Endothelial cell of umbilical vein (primary cell): ENCODE data around the gene CMBL. TPM values are rescaled to one million over a fixed set of nuclear protein-coding genes. Genes with fewer than 3 reads are reported as not detected.

Source experiments
- BruUV-seq: library from RNA; stranded (reverse); fragments of 400-500 nt; replicated peaks from 2 replicates; lab custom pipeline; 2021; lab: Mats Ljungman, UMichigan
- CTCF ChIA-PET: fragments of 300-600, 350-600 bp; sonication (Branson Sonifier 250); formaldehyde crosslinking; loops from one replicate; lab custom pipeline; 2021; ENCODE audit warnings: antibody characterized with exemption, inconsistent platforms; lab: Charles Lee
- POLR2A ChIA-PET: fragments of 300-600, 350-600 bp; sonication (Branson Sonifier 250); formaldehyde crosslinking; loops from one replicate; lab custom pipeline; 2021; ENCODE audit warnings: antibody characterized with exemption, inconsistent platforms; lab: Charles Lee
- DNase-seq: peaks from one replicate; pipeline ENCODE4 v3.0.0-alpha.2; 2011; ENCODE audit warnings: low read depth, low spot score
- FAIRE-seq: peaks from 2 replicates; lab custom pipeline; 2011; peaks lifted over from hg19 to GRCh38; lab: Jason Lieb, UNC
- H2AFZ ChIP-seq: 2 replicates; pipeline ENCODE4 v1.6.0; 2012; ENCODE audit warnings: low read depth, low read length, control low read depth, inconsistent platforms
- H3K27ac ChIP-seq: 2 replicates; pipeline ENCODE4 v1.5.1; 2011; ENCODE audit warnings: low read depth, mild to moderate bottlenecking, control low read depth, low read length, moderate library complexity; ENCODE audit not compliant: insufficient read depth
- H3K27me3 ChIP-seq, 2 experiments: 2 replicates each; pipeline versions ENCODE4 v1.6.0 to v1.6.1; 2011; ENCODE audit warnings: low read length in 2 of 2, mixed read lengths in 1 of 2; ENCODE audit not compliant: control insufficient read depth in 2 of 2, insufficient read depth in 2 of 2
- H3K36me3 ChIP-seq, 2 experiments: 2 replicates in 1 of 2; 3 replicates in 1 of 2; pipeline ENCODE4 v1.5.1; 2011; ENCODE audit warnings: low read length in 2 of 2, mild to moderate bottlenecking in 1 of 2, moderate library complexity in 1 of 2; ENCODE audit not compliant: control insufficient read depth in 2 of 2, insufficient read depth in 2 of 2; ENCODE audit errors: extremely low read depth in 1 of 2
- H3K4me1 ChIP-seq: 3 replicates; pipeline ENCODE4 v1.5.1; 2011; ENCODE audit warnings: mild to moderate bottlenecking, low read length; ENCODE audit not compliant: control insufficient read depth, insufficient read depth; ENCODE audit errors: extremely low read depth
- H3K4me2 ChIP-seq: 2 replicates; pipeline ENCODE4 v1.6.1; 2011; ENCODE audit warnings: low read length, control low read depth, mixed read lengths; ENCODE audit not compliant: insufficient read depth
- H3K4me3 ChIP-seq, 3 experiments: fragments of 200-600 bp in 1 of 3; sonication (generic), shearing (Covaris generic) in 1 of 3; replicated peaks in 1 of 3; 2 replicates each; pipeline ENCODE4 v1.5.1; 2011 to 2016; ENCODE audit warnings: control low read depth in 3 of 3, low read length in 3 of 3, mild to moderate bottlenecking in 2 of 3, inconsistent platforms in 1 of 3, low read depth in 1 of 3, moderate library complexity in 1 of 3; ENCODE audit not compliant: insufficient read depth in 1 of 3
- H3K79me2 ChIP-seq: 2 replicates; pipeline ENCODE4 v1.6.0; 2012; ENCODE audit warnings: low read length, inconsistent platforms; ENCODE audit not compliant: control insufficient read depth, insufficient read depth
- H3K9ac ChIP-seq: replicated peaks from 2 replicates; pipeline ENCODE3; 2011; ENCODE audit warnings: low read length, control low read depth; ENCODE audit not compliant: insufficient read depth; ENCODE audit errors: extremely low read depth
- H3K9me1 ChIP-seq: replicated peaks from 3 replicates; pipeline ENCODE4 v1.6.0; 2011; ENCODE audit warnings: mild to moderate bottlenecking, low read length; ENCODE audit not compliant: control insufficient read depth, insufficient read depth; ENCODE audit errors: extremely low read depth
- H3K9me3 ChIP-seq: replicated peaks from 2 replicates; pipeline ENCODE4 v1.5.1; 2012; ENCODE audit warnings: low read length, inconsistent platforms; ENCODE audit not compliant: control insufficient read depth, insufficient read depth
- H4K20me1 ChIP-seq: replicated peaks from 2 replicates; pipeline ENCODE3; 2011; ENCODE audit warnings: mild to moderate bottlenecking, low read length; ENCODE audit not compliant: control insufficient read depth, insufficient read depth; ENCODE audit errors: extremely low read depth
- CTCF ChIP-seq, 2 donors: IDR thresholded peaks; 1 replicate in 1 of 2; 2 replicates in 1 of 2; pipeline ENCODE4 v1.5.1; 2011; ENCODE audit warnings: low read length in 2 of 2, mild to moderate bottlenecking in 2 of 2, moderate library complexity in 2 of 2, control low read depth in 1 of 2, inconsistent platforms in 1 of 2, low read depth in 1 of 2; ENCODE audit not compliant: insufficient read depth in 1 of 2; ENCODE audit errors: extremely low read depth in 1 of 2
- EZH2 ChIP-seq: IDR thresholded peaks from 2 replicates; pipeline ENCODE4 v1.6.1; 2012; ENCODE audit warnings: borderline replicate concordance, low read depth, mild to moderate bottlenecking, moderate library complexity, low read length, inconsistent platforms; ENCODE audit not compliant: severe bottlenecking
- FOS ChIP-seq: IDR thresholded peaks from 2 replicates; pipeline ENCODE4 v1.6.1; 2011; ENCODE audit warnings: mild to moderate bottlenecking, low read length, moderate library complexity, borderline replicate concordance; ENCODE audit not compliant: insufficient read depth
- GATA2 ChIP-seq: IDR thresholded peaks from 2 replicates; pipeline ENCODE4 v1.7.0; 2011; ENCODE audit warnings: low read depth, mild to moderate bottlenecking, moderate library complexity, mixed read lengths, low read length; ENCODE audit not compliant: insufficient read length, insufficient read depth
- JUN ChIP-seq: IDR thresholded peaks from 2 replicates; pipeline ENCODE4 v1.6.1; 2011; ENCODE audit warnings: borderline replicate concordance, low read depth; ENCODE audit not compliant: insufficient read length, insufficient read depth
- MAX ChIP-seq: IDR thresholded peaks from 2 replicates; pipeline ENCODE4 v1.6.1; 2011; ENCODE audit not compliant: insufficient read depth, insufficient read length
- MYC ChIP-seq: IDR thresholded peaks from one replicate; pipeline ENCODE4 v1.6.1; 2011; ENCODE audit warnings: mild to moderate bottlenecking, low read depth, low read length
- POLR2A ChIP-seq: IDR thresholded peaks from 2 replicates; pipeline ENCODE4 v1.6.1; 2012; ENCODE audit warnings: low read depth, mild to moderate bottlenecking, control low read depth, low read length
- POLR2AphosphoS5 ChIP-seq: IDR thresholded peaks from 2 replicates; pipeline ENCODE4 v1.6.1; 2012; ENCODE audit warnings: low read depth, mild to moderate bottlenecking, control low read depth, low read length, moderate library complexity; ENCODE audit not compliant: insufficient read depth
- dilution Hi-C: fragments of 300-500 bp; cut with MboI; formaldehyde crosslinking; loops from one replicate; pipeline ENCODE4 v1.15.0; 2019; ENCODE audit warnings: low sequenced_read_pairs; ENCODE audit not compliant: extremely low pct_ligation_motif_present
- intact Hi-C: fragments of 100-400 bp; cut with micrococcal nuclease; formaldehyde crosslinking; loops from one replicate; pipeline ENCODE4 v1.10.0; 2022
- polyA plus RNA-seq, 4 experiments: library from polyadenylated mRNA; depleted of rRNA in 3 of 4; stranded (reverse) in 3 of 4; unstranded in 1 of 4; fragments of >200 nt; gene quantifications; 2 replicates each; pipeline versions ENCODE4 v1.2.1 to v1.2.3, GENCODE V29; 2011 to 2012; ENCODE audit warnings: missing spikeins in 1 of 4
- total RNA-seq: library from RNA; stranded (reverse); gene quantifications from 2 replicates; pipeline ENCODE4 v1.2.3, GENCODE V29; 2021

CMBL gene
- total and polyA plus RNA-seq, 2 donors (not counting 3 experiments of a cell fraction or from before 2014, with no cell fraction given), result 15.9 to 19.8 TPM

- no peak for TF ChIP-seq EZH2
- no peak for TF ChIP-seq POLR2AphosphoS5
- TF ChIP-seq CTCF (IDR thresholded peaks at IDR 0.05; ENCODE audit: extremely low read depth in 1 of 2, insufficient read depth in 1 of 2, low read depth in 1 of 2, low read length in 2 of 2), result no peak
- no peak for TF ChIP-seq JUN
- TF ChIP-seq POLR2A, result no peak
- no peak for TF ChIP-seq MAX
- TF ChIP-seq GATA2, result no peak
- TF ChIP-seq MYC, result no peak
- no peak for TF ChIP-seq FOS
- intact Hi-C loops (no loop called here), dilution Hi-C loops (no loop called here)
- ChIA-PET POLR2A (no interaction called here), CTCF (interaction anchor here (1.5 kb wide), 1 partner anchor 40 kb away, joined by 5 read pairs; no protein-coding TSS in a partner anchor)
- Histone ChIP-seq H4K20me1 (no peaks in the 10 kb centered on the region), H3K4me2 (no peak overlapping the region), H3K9me3 (no peaks in the 10 kb centered on the region), H3K4me3 (no peak overlapping the region), H3K27me3 (peaks cover 0 to 4% of the 10 kb centered on the region in 2 experiments), H3K4me1 (no peaks in the 10 kb centered on the region), H3K9me1 (no peaks in the 10 kb centered on the region), H2AFZ (no peak overlapping the region), H3K79me2 (no peaks in the 10 kb centered on the region), H3K9ac (no peak overlapping the region), H3K36me3 (no peaks in the 10 kb centered on the region), H3K27ac (no peak overlapping the region)
- no peak for DNase-seq
- BruUV-seq, result no TSS peak
- no peak for FAIRE-seq
These were observed 16.1 kb upstream of the CMBL start for GRCh38 chr5:10323588-10324488.
